Endometrial microvascular endothelial cells (primary cell): ENCODE results near the gene PAK5. TPM values are rescaled to one million over a fixed set of nuclear protein-coding genes. Genes with fewer than 3 reads are reported as not detected.

Experiments used
- in situ Hi-C: cut with HindIII; loops from 2 replicates; pipeline ENCODE4 v1.10.0; 2017; ENCODE audit warnings: low sequenced_read_pairs, low pct_unique_long_range_greater_than_20kb; ENCODE audit errors: inconsistent ontology term
- total RNA-seq: library from RNA; depleted of rRNA; stranded (reverse); fragments of >200 nt; gene quantifications from one replicate; pipeline ENCODE4 v1.2.3, GENCODE V29; 2015; ENCODE audit errors: inconsistent ontology term

PAK5 gene
- total RNA-seq, 1 donor from 2014 or later: not detected

- in situ Hi-C loops: no loop called here
These were observed 324.2 kb downstream of the PAK5 start, which contains the start of gene LAMP5 for GRCh38 chr20:9514461-9515213. TSS of gene LAMP5 (plus strand) at chr20:9514590. CDS start at chr20:9514853, 263 bp downstream.

GRCh38 chr20:9514072-9514460 lies 324.8 kb downstream of the PAK5 start:
- in situ Hi-C loops: no loop called here

GRCh38 chr20:9510911-9511310 lies 328.0 kb downstream of the PAK5 start:
- in situ Hi-C loops: no loop called here

- in situ Hi-C loops: no loop called here
These were observed 329.6 kb downstream of the PAK5 start for GRCh38 chr20:9509246-9509645.

- in situ Hi-C loops: no loop called here
These were observed 330.1 kb downstream of the PAK5 start for GRCh38 chr20:9508696-9509178.

- in situ Hi-C loops: no loop called here
These were observed 330.6 kb downstream of the PAK5 start for GRCh38 chr20:9508240-9508661.

GRCh38 chr20:9507544-9508239 lies 331.2 kb downstream of the PAK5 start:
- in situ Hi-C loops: no loop called here

GRCh38 chr20:9506964-9507369 lies 331.9 kb downstream of the PAK5 start:
- in situ Hi-C loops: no loop called here

- in situ Hi-C loops: no loop called here
These were observed 332.5 kb downstream of the PAK5 start for GRCh38 chr20:9506280-9506821.

- in situ Hi-C loops: no loop called here
These were observed 335.2 kb downstream of the PAK5 start for GRCh38 chr20:9503526-9504245.

GRCh38 chr20:9501473-9501872 lies 337.4 kb downstream of the PAK5 start:
- in situ Hi-C loops: no loop called here

GRCh38 chr20:9500121-9500520 lies 338.8 kb downstream of the PAK5 start:
- in situ Hi-C loops: no loop called here

GRCh38 chr20:9499126-9499899 lies 339.6 kb downstream of the PAK5 start:
- in situ Hi-C loops: no loop called here

GRCh38 chr20:9498322-9498721 lies 340.6 kb downstream of the PAK5 start:
- in situ Hi-C loops: no loop called here

- in situ Hi-C loops: no loop called here
These were observed 342.7 kb downstream of the PAK5 start for GRCh38 chr20:9496155-9496554.

- in situ Hi-C loops: no loop called here
These were observed 343.2 kb downstream of the PAK5 start for GRCh38 chr20:9495701-9496100.

GRCh38 chr20:9493803-9494202 lies 345.1 kb downstream of the PAK5 start:
- in situ Hi-C loops: no loop called here

- in situ Hi-C loops: no loop called here
These were observed 346.8 kb downstream of the PAK5 start for GRCh38 chr20:9492067-9492466.

GRCh38 chr20:9491324-9491723 lies 347.6 kb downstream of the PAK5 start:
- in situ Hi-C loops: no loop called here
